Measurements from ENCODE around the gene ADIPOQ. TPM values are rescaled to one million over a fixed set of nuclear protein-coding genes. Genes with fewer than 3 reads are reported as not detected.
A peak's percentile ranks its signal among the peaks of the same experiment; 100 is the strongest.

Gene ADIPOQ
- total RNA-seq, 1 experiment from 2014 or later, result not detected

GRCh38 chr3:186825294-186825821, 17.2 kb upstream of the ADIPOQ start:
- no peak overlapping the region for H3K27ac Mint-ChIP-seq (ENCODE audit: unreplicated experiment)
- no peaks in the 10 kb centered on the region for H3K9me3 Mint-ChIP-seq (ENCODE audit: low read depth, unreplicated experiment)
- peaks cover 66% of the 10 kb centered on the region for H3K27me3 Mint-ChIP-seq (ENCODE audit: unreplicated experiment)
- CTCF ChIA-PET, result interaction anchor here (0.6 kb wide), 1 partner anchor 260 kb away, joined by 7 read pairs; no protein-coding TSS in a partner anchor
- intact Hi-C loops (cut with micrococcal nuclease; ENCODE audit: unreplicated experiment), result loop anchor here (10.0 kb wide), 1 partner anchor 411 kb away; no protein-coding TSS in a partner anchor
- DNase-seq, result peak; percentile 38
- peak overlapping the region; percentile 55 for H3K4me3 Mint-ChIP-seq (ENCODE audit: low read depth, unreplicated experiment)
- H3K4me1 Mint-ChIP-seq (ENCODE audit: low read depth, unreplicated experiment), result peaks cover 33% of the 10 kb centered on the region
- no TSS peak for BruUV-seq (replicated peaks)
- TF ChIP-seq CTCF (IDR thresholded peaks at IDR 0.05; ENCODE audit: unreplicated experiment), result no peak
- H3K36me3 Mint-ChIP-seq (ENCODE audit: insufficient read depth, unreplicated experiment), result peaks cover 26% of the 10 kb centered on the region

GRCh38 chr3:186825872-186826409, 16.6 kb upstream of the ADIPOQ start:
- Mint-ChIP-seq H3K4me1 (ENCODE audit: low read depth, unreplicated experiment) (peaks cover 33% of the 10 kb centered on the region), H3K4me3 (ENCODE audit: low read depth, unreplicated experiment) (peak overlapping the region; percentile 55), H3K36me3 (ENCODE audit: insufficient read depth, unreplicated experiment) (peaks cover 26% of the 10 kb centered on the region), H3K27me3 (ENCODE audit: unreplicated experiment) (peaks cover 72% of the 10 kb centered on the region), H3K27ac (ENCODE audit: unreplicated experiment) (no peak overlapping the region), H3K9me3 (ENCODE audit: low read depth, unreplicated experiment) (no peaks in the 10 kb centered on the region)
- BruUV-seq (replicated peaks), result no TSS peak
- no peak for DNase-seq
- TF ChIP-seq CTCF (IDR thresholded peaks at IDR 0.05; ENCODE audit: unreplicated experiment), result no peak
- intact Hi-C loops (cut with micrococcal nuclease; ENCODE audit: unreplicated experiment), result loop anchor here (10.0 kb wide), 1 partner anchor 411 kb away; no protein-coding TSS in a partner anchor
- CTCF ChIA-PET, result no interaction called here

GRCh38 chr3:186826410-186826975, 16.0 kb upstream of the ADIPOQ start:
- H3K27me3 Mint-ChIP-seq (ENCODE audit: unreplicated experiment), result peaks cover 77% of the 10 kb centered on the region
- peak overlapping the region; percentile 55 for H3K4me3 Mint-ChIP-seq (ENCODE audit: low read depth, unreplicated experiment)
- peaks cover 33% of the 10 kb centered on the region for H3K4me1 Mint-ChIP-seq (ENCODE audit: low read depth, unreplicated experiment)
- intact Hi-C loops (cut with micrococcal nuclease; ENCODE audit: unreplicated experiment), result loop anchor here (10.0 kb wide), 1 partner anchor 412 kb away; no protein-coding TSS in a partner anchor
- TF ChIP-seq CTCF (IDR thresholded peaks at IDR 0.05; ENCODE audit: unreplicated experiment), result peak; percentile 23
- H3K36me3 Mint-ChIP-seq (ENCODE audit: insufficient read depth, unreplicated experiment), result peaks cover 26% of the 10 kb centered on the region
- BruUV-seq (replicated peaks), result no TSS peak
- no peak overlapping the region for H3K27ac Mint-ChIP-seq (ENCODE audit: unreplicated experiment)
- DNase-seq, result no peak
- CTCF ChIA-PET, result interaction anchor here (1.2 to 1.5 kb wide), 2 partner anchors 12 to 853 kb away, joined by 3 read pairs; no protein-coding TSS in a partner anchor
- no peaks in the 10 kb centered on the region for H3K9me3 Mint-ChIP-seq (ENCODE audit: low read depth, unreplicated experiment)

- Mint-ChIP-seq H3K4me3 (ENCODE audit: low read depth, unreplicated experiment) (peak overlapping the region; percentile 55), H3K9me3 (ENCODE audit: low read depth, unreplicated experiment) (no peaks in the 10 kb centered on the region), H3K27ac (ENCODE audit: unreplicated experiment) (no peak overlapping the region), H3K4me1 (ENCODE audit: low read depth, unreplicated experiment) (peaks cover 33% of the 10 kb centered on the region), H3K36me3 (ENCODE audit: insufficient read depth, unreplicated experiment) (peaks cover 26% of the 10 kb centered on the region), H3K27me3 (ENCODE audit: unreplicated experiment) (peaks cover 85% of the 10 kb centered on the region)
- DNase-seq, result peak; percentile 96
- TSS peak; percentile 73 for BruUV-seq (replicated peaks)
- intact Hi-C loops (cut with micrococcal nuclease; ENCODE audit: unreplicated experiment), result loop anchor here (10.0 kb wide), 1 partner anchor 412 kb away; no protein-coding TSS in a partner anchor
- CTCF ChIA-PET, result interaction anchor here (0.7 to 1.5 kb wide), 9 partner anchors 11 to 852 kb away, joined by 3 to 10 read pairs (median 3); partner anchors contain the start of gene RPL39L
- TF ChIP-seq CTCF (IDR thresholded peaks at IDR 0.05; ENCODE audit: unreplicated experiment), result no peak
These were observed 15.3 kb upstream of the ADIPOQ start for GRCh38 chr3:186826976-186827857.
